Tibial nerve (tissue), 4 donors: ENCODE measurements around the gene GRIK3.

ENCODE experiments used
- EP300 ChIP-seq, 2 donors: sonication (generic); formaldehyde crosslinking; IDR thresholded peaks; one replicate each; pipeline ENCODE4 v1.6.1; 2017; ENCODE audit warnings: antibody characterized with exemption in 2 of 2, mild to moderate bottlenecking in 1 of 2
- POLR2A ChIP-seq, 2 donors: fragments of 450-650 bp; IDR thresholded peaks; one replicate each; pipeline ENCODE4 v1.6.1; 2017; ENCODE audit warnings: antibody characterized with exemption in 2 of 2, mild to moderate bottlenecking in 2 of 2, moderate library complexity in 2 of 2
- TF ChIP-seq, protein P1 (sequence below), 5 experiments: fragments of 200-600 bp in 3 of 5; fragments of 450-650 bp in 2 of 5; sonication (generic) in 3 of 5; IDR thresholded peaks; one replicate each; pipeline ENCODE4 v1.5.1; 2016 to 2019; ENCODE audit warnings: antibody characterized with exemption in 5 of 5, mild to moderate bottlenecking in 3 of 5, moderate library complexity in 2 of 5

DNA sequence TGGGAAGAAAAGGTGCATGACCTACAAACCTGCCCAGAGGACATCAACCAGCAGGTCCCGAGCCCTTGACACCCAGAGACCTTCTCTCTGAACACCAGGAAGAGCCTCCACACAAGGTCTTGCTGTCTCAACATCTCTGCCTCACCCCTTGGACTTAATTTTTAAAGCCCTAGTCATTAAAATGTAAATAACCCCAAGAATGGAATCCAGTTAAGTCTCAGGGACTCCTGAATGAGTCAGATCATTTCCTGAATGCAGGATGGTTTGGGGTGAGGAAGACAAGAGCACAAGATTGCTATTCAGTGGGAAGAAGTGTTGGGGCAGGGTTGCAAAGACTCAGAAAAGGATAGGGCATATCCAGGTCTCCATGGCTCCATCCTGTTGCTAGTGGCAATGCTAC is 17.8 kb upstream of the GRIK3 start:
- TF ChIP-seq, protein P1, sequence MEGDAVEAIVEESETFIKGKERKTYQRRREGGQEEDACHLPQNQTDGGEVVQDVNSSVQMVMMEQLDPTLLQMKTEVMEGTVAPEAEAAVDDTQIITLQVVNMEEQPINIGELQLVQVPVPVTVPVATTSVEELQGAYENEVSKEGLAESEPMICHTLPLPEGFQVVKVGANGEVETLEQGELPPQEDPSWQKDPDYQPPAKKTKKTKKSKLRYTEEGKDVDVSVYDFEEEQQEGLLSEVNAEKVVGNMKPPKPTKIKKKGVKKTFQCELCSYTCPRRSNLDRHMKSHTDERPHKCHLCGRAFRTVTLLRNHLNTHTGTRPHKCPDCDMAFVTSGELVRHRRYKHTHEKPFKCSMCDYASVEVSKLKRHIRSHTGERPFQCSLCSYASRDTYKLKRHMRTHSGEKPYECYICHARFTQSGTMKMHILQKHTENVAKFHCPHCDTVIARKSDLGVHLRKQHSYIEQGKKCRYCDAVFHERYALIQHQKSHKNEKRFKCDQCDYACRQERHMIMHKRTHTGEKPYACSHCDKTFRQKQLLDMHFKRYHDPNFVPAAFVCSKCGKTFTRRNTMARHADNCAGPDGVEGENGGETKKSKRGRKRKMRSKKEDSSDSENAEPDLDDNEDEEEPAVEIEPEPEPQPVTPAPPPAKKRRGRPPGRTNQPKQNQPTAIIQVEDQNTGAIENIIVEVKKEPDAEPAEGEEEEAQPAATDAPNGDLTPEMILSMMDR (IDR thresholded peaks at IDR 0.05), result no peak
- no peak for TF ChIP-seq EP300 (IDR thresholded peaks at IDR 0.05)
- TF ChIP-seq POLR2A (IDR thresholded peaks at IDR 0.05), result no peak
